Right cardiac atrium (tissue), 5 donors: ENCODE measurements around the gene GRIA1. TPM values are rescaled to one million over a fixed set of nuclear protein-coding genes. Genes with fewer than 3 reads are reported as not detected.

Source experiments
- ATAC-seq, 2 donors: fragments of 200-7000 bp; cut with Tn5 transposase; one replicate each; pipeline versions ENCODE4 v1.8.0 to v1.9.1; 2020; ENCODE audit warnings: moderate library complexity in 2 of 2, mild to moderate bottlenecking in 1 of 2
- DNase-seq, 3 donors: peaks; one replicate each; pipeline ENCODE4 v3.0.0-alpha.2; 2020
- H3K27ac ChIP-seq: one replicate; pipeline ENCODE4 v1.5.1; 2013; ENCODE audit warnings: mild to moderate bottlenecking, low read length, control low read depth, moderate library complexity
- H3K27me3 ChIP-seq: one replicate; pipeline ENCODE4 v1.6.1; 2013; ENCODE audit not compliant: control insufficient read depth, insufficient read depth
- H3K4me1 ChIP-seq: one replicate; pipeline ENCODE4 v1.6.1; 2013; ENCODE audit warnings: low read length; ENCODE audit not compliant: control insufficient read depth, insufficient read depth
- H3K4me3 ChIP-seq: one replicate; pipeline ENCODE4 v1.5.1; 2013; ENCODE audit warnings: low read length, control low read depth
- H3K9me3 ChIP-seq: one replicate; pipeline ENCODE4 v1.6.1; 2013; ENCODE audit warnings: low read length; ENCODE audit not compliant: control insufficient read depth
- WGBS: extraction: QIAGEN DNeasy Blood & Tissue Kit; methylation state at CpG from one replicate; pipeline ENCODE4 v1.1.7; 2013; 5-methylcytosine and 5-hydroxymethylcytosine counted together
- intact Hi-C, 4 donors: fragments of 100-400 bp; cut with DNase I; formaldehyde crosslinking; loops; one replicate each; pipeline versions ENCODE4 v1.11.0 to v1.14.0; 2022 to 2023
- long read RNA-seq, 4 donors: library from polyadenylated mRNA; unstranded; transcript quantifications; one replicate each; pipeline ENCODE4 v2.0.0, GENCODE V29; 2020 to 2021
- polyA plus RNA-seq: library from polyadenylated mRNA; stranded (reverse); fragments of 200-250 nt; gene quantifications from one replicate; pipeline ENCODE4 v1.2.3, GENCODE V29; 2013
- total RNA-seq, 4 donors: library from RNA; stranded (reverse); fragmentation: NEBNext Ultra II Directional; extraction: Animal tissue kit (Norgen Biotek cat#: 25700); gene quantifications; one replicate each; pipeline ENCODE4 v1.2.1, GENCODE V29; 2021
- donor health status: healthy with polysubstance abuse.
- donor health status: DM: no; HTN: yes; CAD: no.
- donor health status: DM: no; HTN: no; CAD: no.
- donor health status: DM: no; HTN: yes; CAD: no; lungs with severe emphysema.
- donor health status: DM: yes; HTN: yes; CAD: no.

The GRIA1 gene
- 1 to 10 TPM in 1 of 4 donors, under 1 TPM in 3; 0.42 to 1.2 (median 0.44) TPM for total RNA-seq
- 0.20 TPM for polyA plus RNA-seq
- long read RNA-seq, donor 1: 0 reads
- long read RNA-seq, donor 2: 0 reads
- long read RNA-seq, donor 3: 0 reads
- long read RNA-seq, donor 4, partial matches to known transcripts: 0 of 1 reads
- long read RNA-seq, donor 4, other reads (novel, unspliced or antisense): 0 of 1 reads

DNA sequence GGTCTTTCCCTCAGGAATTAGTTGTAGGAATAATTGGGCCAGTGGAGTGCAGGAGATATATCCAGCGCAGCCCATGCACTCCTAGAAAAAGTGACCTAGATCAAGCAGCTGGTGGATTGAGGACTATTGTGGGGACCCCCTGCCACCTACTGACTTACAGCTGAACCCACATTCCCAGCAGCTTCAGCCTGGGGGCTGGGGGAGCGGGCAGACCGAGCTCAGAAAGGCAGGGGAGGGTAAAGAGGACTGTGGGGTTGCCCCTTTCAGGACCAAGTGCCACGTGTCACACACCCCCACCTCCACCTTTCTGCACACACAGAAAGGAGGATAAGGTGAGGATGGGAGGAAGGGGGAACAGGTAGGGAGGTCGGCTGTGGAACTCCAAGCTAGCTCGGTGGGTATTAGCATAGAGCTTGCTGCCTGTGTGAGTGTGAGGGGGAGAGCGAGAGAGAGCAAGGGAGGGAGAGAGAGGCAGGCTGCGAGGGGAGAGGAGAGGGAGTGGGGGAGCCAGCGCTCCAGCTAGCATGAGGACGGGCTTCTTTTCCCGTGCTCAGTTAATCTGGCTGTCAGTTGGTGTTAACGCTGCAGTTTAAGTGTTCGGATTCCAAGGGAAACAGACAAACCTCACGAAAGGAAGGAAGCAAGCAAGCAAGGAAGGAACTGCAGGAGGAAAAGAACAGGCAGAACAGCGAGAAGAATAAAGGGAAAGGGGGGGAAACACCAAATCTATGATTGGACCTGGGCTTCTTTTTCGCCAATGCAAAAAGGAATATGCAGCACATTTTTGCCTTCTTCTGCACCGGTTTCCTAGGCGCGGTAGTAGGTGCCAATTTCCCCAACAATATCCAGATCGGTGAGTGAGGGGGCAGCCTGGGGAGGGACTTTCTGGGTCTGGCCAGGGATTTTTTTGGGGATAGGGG lies at the start of gene GRIA1:
TSS of gene GRIA1 (plus strand) at position 553 of the 920 bp plus-strand sequence.
- ATAC-seq: no peak
- no peaks in the 10 kb centered on the region for H3K27me3 ChIP-seq
- intact Hi-C loops: loop anchor here in 3 of 4 donors (5.0 to 10.0 kb wide), 4 partner anchors 224 to 474 kb away; no protein-coding TSS in a partner anchor

DNA sequence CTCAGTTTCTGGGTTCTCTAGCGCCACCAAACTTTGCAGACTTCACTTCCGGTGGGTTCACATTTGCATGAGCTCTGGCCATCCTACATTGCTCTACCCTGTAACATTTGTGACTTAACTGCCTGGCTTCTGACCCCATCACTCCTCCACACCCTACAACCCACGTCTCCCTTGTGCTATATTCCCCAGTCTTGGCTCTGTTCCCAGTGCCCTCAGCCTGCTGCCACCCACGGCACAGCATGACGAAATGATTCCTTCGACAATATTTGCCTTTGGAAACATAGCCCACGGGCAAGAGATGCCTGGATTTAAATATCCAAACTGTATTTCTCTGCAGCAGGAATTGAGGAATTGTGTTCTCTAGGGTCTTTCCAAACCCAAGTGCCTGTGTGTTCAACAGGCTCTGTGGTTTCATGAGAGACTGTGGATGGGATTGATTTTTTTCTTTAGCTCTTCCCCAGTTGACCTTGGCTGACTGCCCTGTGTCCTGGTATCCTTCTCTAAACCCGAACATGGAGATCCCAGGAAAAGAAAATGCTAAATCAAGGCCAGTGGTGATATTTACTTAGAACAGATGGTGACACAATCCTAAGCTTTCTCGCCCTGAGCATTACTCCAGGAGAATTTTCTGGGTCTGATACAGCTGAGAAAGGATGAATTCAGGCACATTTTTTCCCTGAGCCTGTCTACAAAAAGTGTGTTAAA lies 44.4 kb upstream of the GRIA1 start:
- Histone ChIP-seq H3K4me3 (no peak overlapping the region), H3K9me3 (no peaks in the 10 kb centered on the region), H3K27me3 (no peaks in the 10 kb centered on the region), H3K4me1 (no peaks in the 10 kb centered on the region), H3K27ac (no peak overlapping the region)
- DNase-seq (no peak), ATAC-seq (peak; percentile 31 to 33)
- WGBS: 31% methylated on average over 9 of the region's 9 CpGs
- intact Hi-C loops: no loop called here

More for the DNA sequence above, at the start of gene GRIA1:
- no peaks in the 10 kb centered on the region for H3K4me1 ChIP-seq
- no peak for DNase-seq
- peak within 1 kb of the TSS; percentile 40 for H3K4me3 ChIP-seq
- 10% methylated on average over 20 of the region's 20 CpGs for WGBS
- H3K27ac ChIP-seq: no peak within 1 kb of the TSS
- H3K9me3 ChIP-seq: no peaks in the 10 kb centered on the region

DNA sequence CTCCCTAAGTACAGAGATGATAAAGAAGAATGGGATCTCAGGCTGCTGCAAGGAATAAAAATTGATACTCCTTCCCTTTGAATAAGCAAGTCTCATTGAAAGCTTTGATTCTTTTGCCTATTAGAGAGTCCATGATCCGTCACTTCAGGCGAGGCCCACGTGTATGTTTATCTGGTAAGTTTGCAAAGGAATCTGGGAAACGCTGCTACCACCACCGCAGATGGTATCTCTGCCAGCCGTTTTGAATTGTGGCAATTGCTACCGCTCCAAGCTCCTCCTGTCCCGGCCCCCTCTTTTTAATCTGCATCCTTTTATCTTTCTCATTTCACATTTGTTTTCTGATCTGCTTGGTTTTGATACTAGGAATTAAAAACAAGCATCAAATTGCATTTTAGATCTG lies 42.9 kb upstream of the GRIA1 start:
- Histone ChIP-seq H3K9me3 (no peaks in the 10 kb centered on the region), H3K4me3 (no peak overlapping the region), H3K4me1 (no peaks in the 10 kb centered on the region), H3K27me3 (no peaks in the 10 kb centered on the region), H3K27ac (no peak overlapping the region)
- ATAC-seq (no peak), DNase-seq (no peak)
- WGBS: 70% methylated on average over 8 of the region's 8 CpGs
- intact Hi-C loops: no loop called here

DNA sequence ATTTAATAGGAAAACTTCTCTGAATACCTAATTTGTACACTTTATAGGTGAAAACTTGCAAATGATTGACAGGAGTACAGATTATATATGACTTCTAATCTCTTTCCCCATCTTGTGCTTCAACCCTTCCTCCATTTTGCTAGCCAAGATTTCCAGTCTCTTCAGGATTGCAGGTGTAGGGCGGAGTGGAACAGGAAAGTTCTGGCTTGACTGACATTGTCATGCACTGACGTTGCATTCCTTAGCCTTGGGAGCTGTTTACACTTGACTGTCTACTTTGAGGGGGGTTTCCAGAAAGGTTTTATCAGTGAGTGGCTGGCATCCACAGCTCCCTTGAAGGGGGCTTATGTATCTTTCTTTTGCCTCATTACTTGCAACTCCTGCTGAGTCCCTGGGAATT lies 34.1 kb upstream of the GRIA1 start:
- ATAC-seq (no peak), DNase-seq (no peak)
- intact Hi-C loops: no loop called here
- Histone ChIP-seq H3K27me3 (no peaks in the 10 kb centered on the region), H3K9me3 (no peaks in the 10 kb centered on the region), H3K27ac (no peak overlapping the region), H3K4me1 (no peaks in the 10 kb centered on the region), H3K4me3 (no peak overlapping the region)
- WGBS: 35% methylated on average over 2 of the region's 2 CpGs

- ATAC-seq: no peak
- H3K27ac ChIP-seq: no peak overlapping the region
- no peaks in the 10 kb centered on the region for H3K9me3 ChIP-seq
- intact Hi-C loops: no loop called here
- H3K4me1 ChIP-seq: no peaks in the 10 kb centered on the region
- DNase-seq: no peak
- H3K27me3 ChIP-seq: no peaks in the 10 kb centered on the region
- H3K4me3 ChIP-seq: no peak overlapping the region
- whole genome bisulfite sequencing: 88% methylated on average over 1 of the region's 1 CpG
Observed at GRCh38 chr5:153456993-153457392, 33.5 kb upstream of the GRIA1 start.

DNA sequence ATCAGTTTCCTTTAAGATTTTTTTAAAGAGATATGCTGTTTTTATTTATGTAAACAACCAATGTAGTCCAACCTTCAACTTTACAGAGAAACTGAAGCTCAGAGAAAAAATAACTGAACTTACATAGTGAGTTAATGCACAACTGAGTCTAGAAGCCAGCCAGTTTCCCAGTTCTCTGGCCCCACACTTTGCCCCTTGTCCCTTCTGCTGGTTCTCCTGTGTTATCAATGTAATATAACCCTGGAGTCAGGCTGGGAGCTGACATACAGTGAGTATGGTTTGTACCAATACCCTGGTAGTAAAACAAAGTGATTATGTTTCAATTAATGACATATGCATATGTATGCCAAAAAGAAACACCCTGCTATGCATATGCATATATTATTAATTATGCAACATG lies 32.2 kb upstream of the GRIA1 start:
- Histone ChIP-seq H3K4me3 (no peak overlapping the region), H3K27me3 (no peaks in the 10 kb centered on the region), H3K27ac (no peak overlapping the region), H3K4me1 (no peaks in the 10 kb centered on the region), H3K9me3 (no peaks in the 10 kb centered on the region)
- ATAC-seq (no peak), DNase-seq (no peak)
- intact Hi-C loops: no loop called here

DNA sequence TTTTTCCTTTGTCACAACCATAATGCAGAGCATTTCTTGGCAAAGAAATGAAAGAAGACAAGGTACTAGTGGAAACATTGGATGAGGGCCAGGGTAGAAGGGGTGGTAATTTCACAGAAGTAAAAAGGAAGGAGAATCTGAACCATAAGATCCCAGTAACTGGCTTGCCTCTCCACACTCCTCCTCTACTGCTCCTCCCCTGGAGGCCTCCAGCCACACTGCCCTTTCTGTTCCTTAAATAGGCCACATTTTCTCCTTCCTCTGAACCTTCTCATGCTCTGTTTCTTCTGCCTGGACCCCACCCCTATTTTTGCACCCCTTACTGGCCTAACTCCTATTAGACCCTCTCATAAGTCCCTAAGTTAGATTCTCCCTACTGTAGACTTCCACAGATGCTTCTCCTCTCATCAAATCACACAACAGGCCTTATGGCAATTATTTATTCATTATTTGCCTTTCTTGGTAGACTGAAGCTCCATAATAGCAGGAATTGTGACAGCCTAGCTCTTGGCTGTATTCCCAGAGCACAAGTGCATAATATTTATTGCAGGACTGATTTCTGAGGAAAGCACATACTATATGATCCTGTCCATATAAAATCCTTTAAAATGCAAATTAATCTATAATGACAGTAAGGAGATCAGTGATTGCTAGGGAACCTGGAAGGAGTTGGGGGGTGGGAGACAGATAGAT lies 31.3 kb upstream of the GRIA1 start:
- H3K4me1 ChIP-seq: no peaks in the 10 kb centered on the region
- intact Hi-C loops: no loop called here
- ATAC-seq: no peak

GRCh38 chr5:153460421-153460820 lies 30.0 kb upstream of the GRIA1 start:
- no peaks in the 10 kb centered on the region for H3K27me3 ChIP-seq
- no peaks in the 10 kb centered on the region for H3K9me3 ChIP-seq
- intact Hi-C loops: no loop called here
- no peak for ATAC-seq
- no peak for DNase-seq
- no peaks in the 10 kb centered on the region for H3K4me1 ChIP-seq
- H3K27ac ChIP-seq: no peak overlapping the region
- no peak overlapping the region for H3K4me3 ChIP-seq
- WGBS: 73% methylated on average over 3 of the region's 3 CpGs

More for the DNA sequence above, 31.3 kb upstream of the GRIA1 start:
- Histone ChIP-seq H3K9me3 (no peaks in the 10 kb centered on the region), H3K27ac (no peak overlapping the region), H3K27me3 (no peaks in the 10 kb centered on the region), H3K4me3 (no peak overlapping the region)
- DNase-seq: no peak

GRCh38 chr5:153461341-153461740 lies 29.1 kb upstream of the GRIA1 start:
- DNase-seq: no peak
- no peak overlapping the region for H3K27ac ChIP-seq
- H3K4me3 ChIP-seq: no peak overlapping the region
- 80% methylated on average over 2 of the region's 2 CpGs for WGBS
- no peaks in the 10 kb centered on the region for H3K4me1 ChIP-seq
- no peaks in the 10 kb centered on the region for H3K9me3 ChIP-seq
- ATAC-seq: no peak
- intact Hi-C loops: no loop called here
- no peaks in the 10 kb centered on the region for H3K27me3 ChIP-seq

DNA sequence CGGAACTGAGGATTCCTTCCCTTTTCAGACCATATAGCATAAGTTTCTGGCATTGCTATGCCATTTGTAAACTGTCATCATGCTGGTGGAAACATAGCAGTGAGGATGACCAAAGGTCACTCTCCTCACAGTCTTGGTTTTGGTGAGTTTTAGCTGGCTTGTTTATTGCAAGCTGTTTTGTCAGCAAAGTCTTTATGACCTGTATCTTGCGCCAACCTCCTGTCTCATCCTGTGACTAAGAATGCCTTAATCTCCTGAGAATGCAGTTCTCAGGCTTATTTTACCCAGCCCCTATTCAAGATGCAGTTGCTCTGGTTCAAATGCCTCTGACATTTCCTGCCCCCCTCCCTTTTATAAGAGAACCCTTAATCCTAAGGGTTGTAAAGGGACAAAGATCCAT lies 26.7 kb upstream of the GRIA1 start:
- no peak overlapping the region for H3K27ac ChIP-seq
- DNase-seq (no peak), ATAC-seq (no peak)
- H3K4me1 ChIP-seq: no peaks in the 10 kb centered on the region
- H3K4me3 ChIP-seq: no peak overlapping the region
- intact Hi-C loops: no loop called here
- peaks cover 3% of the 10 kb centered on the region for H3K27me3 ChIP-seq
- 70% methylated on average over 2 of the region's 2 CpGs for WGBS
- no peaks in the 10 kb centered on the region for H3K9me3 ChIP-seq

- Histone ChIP-seq H3K4me3 (no peak overlapping the region), H3K9me3 (no peaks in the 10 kb centered on the region), H3K27me3 (peaks cover 3% of the 10 kb centered on the region), H3K4me1 (no peaks in the 10 kb centered on the region), H3K27ac (no peak overlapping the region)
- intact Hi-C loops: no loop called here
- DNase-seq (no peak), ATAC-seq (no peak)
Observed at GRCh38 chr5:153467546-153467945, 22.9 kb upstream of the GRIA1 start.
